Duodenal mucosa (tissue), 2 donors: ENCODE data around the gene LRRC8D.

Experiments
- H3K27ac ChIP-seq: one replicate; pipeline ENCODE4 v1.7.0; 2013; ENCODE audit warnings: low read depth, low read length
- H3K27me3 ChIP-seq, 2 donors: one replicate each; pipeline ENCODE4 v1.7.0; 2013; ENCODE audit warnings: low read length in 2 of 2, control low read depth in 1 of 2; ENCODE audit not compliant: insufficient read depth in 2 of 2, control insufficient read depth in 1 of 2
- H3K36me3 ChIP-seq, 2 donors: one replicate each; pipeline ENCODE4 v1.7.0; 2013; ENCODE audit warnings: low read length in 2 of 2, control low read depth in 1 of 2; ENCODE audit not compliant: insufficient read depth in 2 of 2, control insufficient read depth in 1 of 2
- H3K4me1 ChIP-seq, 2 donors: one replicate each; pipeline ENCODE4 v1.7.0; 2013; ENCODE audit warnings: low read length in 2 of 2, control low read depth in 1 of 2; ENCODE audit not compliant: insufficient read depth in 2 of 2, control insufficient read depth in 1 of 2
- H3K4me3 ChIP-seq, 2 donors: one replicate each; pipeline ENCODE4 v1.7.0; 2013; ENCODE audit warnings: low read length in 2 of 2, low read depth in 1 of 2
- H3K9ac ChIP-seq, 2 donors: one replicate each; pipeline ENCODE4 v1.7.0; 2013; ENCODE audit warnings: low read length in 2 of 2, low read depth in 1 of 2
- H3K9me3 ChIP-seq, 2 donors: one replicate each; pipeline ENCODE4 v1.7.0; 2013; ENCODE audit warnings: low read length in 2 of 2, control low read depth in 1 of 2; ENCODE audit not compliant: control insufficient read depth in 1 of 2

LRRC8D gene

GRCh38 chr1:89892816-89893215, 72.0 kb downstream of the LRRC8D start:
- Histone ChIP-seq H3K36me3 (no peaks in the 10 kb centered on the region), H3K4me3 (no peak overlapping the region), H3K9ac (no peak overlapping the region), H3K27me3 (no peaks in the 10 kb centered on the region), H3K9me3 (no peaks in the 10 kb centered on the region), H3K4me1 (peaks cover 11 to 16% of the 10 kb centered on the region in 2 donors), H3K27ac (no peak overlapping the region)

- no peak overlapping the region for H3K4me3 ChIP-seq
- H3K9ac ChIP-seq: no peak overlapping the region
- H3K27me3 ChIP-seq: no peaks in the 10 kb centered on the region
- peaks cover 11 to 16% of the 10 kb centered on the region in 2 donors for H3K4me1 ChIP-seq
- no peak overlapping the region for H3K27ac ChIP-seq
- no peaks in the 10 kb centered on the region for H3K9me3 ChIP-seq
- H3K36me3 ChIP-seq: no peaks in the 10 kb centered on the region
Measured at GRCh38 chr1:89894210-89895201, 73.7 kb downstream of the LRRC8D start.

- Histone ChIP-seq H3K9ac (no peak overlapping the region), H3K27ac (no peak overlapping the region)
Measured at GRCh38 chr1:89896105-89896942, 75.5 kb downstream of the LRRC8D start.

GRCh38 chr1:89897347-89898133, 76.7 kb downstream of the LRRC8D start:
- no peaks in the 10 kb centered on the region for H3K36me3 ChIP-seq
- peaks cover 30 to 31% of the 10 kb centered on the region in 2 donors for H3K4me1 ChIP-seq
- no peak overlapping the region for H3K27ac ChIP-seq
- H3K9ac ChIP-seq: no peak overlapping the region
- H3K4me3 ChIP-seq: no peak overlapping the region
- H3K9me3 ChIP-seq: no peaks in the 10 kb centered on the region
- no peaks in the 10 kb centered on the region for H3K27me3 ChIP-seq

More at GRCh38 chr1:89896105-89896942, 75.5 kb downstream of the LRRC8D start:
- no peaks in the 10 kb centered on the region for H3K36me3 ChIP-seq
- H3K4me1 ChIP-seq: peaks cover 20 to 21% of the 10 kb centered on the region in 2 donors
- H3K4me3 ChIP-seq: no peak overlapping the region
- H3K9me3 ChIP-seq: no peaks in the 10 kb centered on the region
- no peaks in the 10 kb centered on the region for H3K27me3 ChIP-seq

GRCh38 chr1:89898150-89898549, 77.3 kb downstream of the LRRC8D start:
- Histone ChIP-seq H3K27ac (no peak overlapping the region), H3K9ac (no peak overlapping the region), H3K4me3 (no peak overlapping the region), H3K27me3 (no peaks in the 10 kb centered on the region), H3K4me1 (peaks cover 31 to 35% of the 10 kb centered on the region in 2 donors), H3K9me3 (no peaks in the 10 kb centered on the region), H3K36me3 (no peaks in the 10 kb centered on the region)

- no peaks in the 10 kb centered on the region for H3K27me3 ChIP-seq
- H3K9me3 ChIP-seq: no peaks in the 10 kb centered on the region
- H3K9ac ChIP-seq: no peak overlapping the region
- no peaks in the 10 kb centered on the region for H3K36me3 ChIP-seq
- no peak overlapping the region for H3K27ac ChIP-seq
- peaks cover 31 to 35% of the 10 kb centered on the region in 2 donors for H3K4me1 ChIP-seq
- no peak overlapping the region for H3K4me3 ChIP-seq
Measured at GRCh38 chr1:89898695-89899470, 78.1 kb downstream of the LRRC8D start.

- H3K4me3 ChIP-seq: no peak overlapping the region
- H3K9ac ChIP-seq: no peak overlapping the region
- no peaks in the 10 kb centered on the region for H3K36me3 ChIP-seq
- no peaks in the 10 kb centered on the region for H3K9me3 ChIP-seq
- H3K27me3 ChIP-seq: no peaks in the 10 kb centered on the region
- H3K27ac ChIP-seq: no peak overlapping the region
- H3K4me1 ChIP-seq: peaks cover 31 to 35% of the 10 kb centered on the region in 2 donors
Measured at GRCh38 chr1:89900323-89900722, 79.5 kb downstream of the LRRC8D start.

- no peak overlapping the region for H3K9ac ChIP-seq
- peaks cover 28 to 34% of the 10 kb centered on the region in 2 donors for H3K4me1 ChIP-seq
- H3K9me3 ChIP-seq: no peaks in the 10 kb centered on the region
- H3K27ac ChIP-seq: no peak overlapping the region
- no peaks in the 10 kb centered on the region for H3K27me3 ChIP-seq
- H3K4me3 ChIP-seq: no peak overlapping the region
- no peaks in the 10 kb centered on the region for H3K36me3 ChIP-seq
Measured at GRCh38 chr1:89900791-89901708, 80.2 kb downstream of the LRRC8D start.
